Chondrocyte (in vitro differentiated cells): Measurements from ENCODE around the gene PVR. TPM values are rescaled to one million over a fixed set of nuclear protein-coding genes. Genes with fewer than 3 reads are reported as not detected.
"Not testable (repeated sequence)": the region's sequence is repeated elsewhere in the genome, so short reads cannot be mapped to it uniquely, and the experiment has no call there.

Source experiments
- DNase-seq: peaks from one replicate; pipeline ENCODE4 v3.0.0; 2021; ENCODE audit warnings: mixed read lengths, low spot score
- H3K27ac Mint-ChIP-seq: one replicate; pipeline ENCODE4 v1.8.0; 2021; ENCODE audit warnings: mild to moderate bottlenecking, moderate library complexity, mixed read lengths; ENCODE audit not compliant: unreplicated experiment
- H3K27me3 Mint-ChIP-seq: 2 replicates; pipeline ENCODE4 v1.8.0; 2021; ENCODE audit warnings: low read depth, mixed read lengths
- H3K36me3 Mint-ChIP-seq: 2 replicates; pipeline ENCODE4 v1.8.0; 2021; ENCODE audit warnings: low read depth, mixed read lengths
- H3K4me1 Mint-ChIP-seq: 2 replicates; pipeline ENCODE4 v1.8.0; 2021; ENCODE audit warnings: low read depth, mild to moderate bottlenecking, mixed read lengths
- H3K4me3 Mint-ChIP-seq: one replicate; pipeline ENCODE4 v1.8.0; 2021; ENCODE audit warnings: mild to moderate bottlenecking, moderate library complexity, mixed read lengths; ENCODE audit not compliant: unreplicated experiment
- H3K9me3 Mint-ChIP-seq: 2 replicates; pipeline ENCODE4 v1.8.0; 2021; ENCODE audit warnings: low read depth, mixed read lengths
- CTCF ChIP-seq: fragments of 200-600 bp; sonication (generic); IDR thresholded peaks from 2 replicates; pipeline ENCODE4 v1.5.0; 2021; ENCODE audit warnings: antibody characterized with exemption, mild to moderate bottlenecking, moderate library complexity
- total RNA-seq: library from RNA; stranded (reverse); gene quantifications from 3 replicates; pipeline ENCODE4 v1.2.1, GENCODE V29; 2021

Gene PVR
- total RNA-seq, 1 donor from 2014 or later, result 89.7 TPM

- DNase-seq, result no peak
- Mint-ChIP-seq H3K9me3 (no peaks in the 10 kb centered on the region), H3K27me3 (no peaks in the 10 kb centered on the region), H3K36me3 (no peaks in the 10 kb centered on the region), H3K4me3 (no peak overlapping the region), H3K4me1 (peaks cover 43% of the 10 kb centered on the region), H3K27ac (no peak overlapping the region)
- TF ChIP-seq CTCF, result no peak
Observed at GRCh38 chr19:44605547-44605946, 38.2 kb upstream of the PVR start.

- no peak for TF ChIP-seq CTCF
- H3K27ac Mint-ChIP-seq, result peak overlapping the region; percentile 34
- no peak for DNase-seq
- no peaks in the 10 kb centered on the region for H3K9me3 Mint-ChIP-seq
- H3K4me3 Mint-ChIP-seq, result no peak overlapping the region
- no peaks in the 10 kb centered on the region for H3K36me3 Mint-ChIP-seq
- no peaks in the 10 kb centered on the region for H3K27me3 Mint-ChIP-seq
- peaks cover 43% of the 10 kb centered on the region for H3K4me1 Mint-ChIP-seq
Observed at GRCh38 chr19:44607049-44607448, 36.7 kb upstream of the PVR start.

GRCh38 chr19:44607917-44608316, 35.8 kb upstream of the PVR start:
- no peak overlapping the region for H3K27ac Mint-ChIP-seq

GRCh38 chr19:44608391-44608821, 35.3 kb upstream of the PVR start:
- Mint-ChIP-seq H3K4me1 (peaks cover 32% of the 10 kb centered on the region), H3K27me3 (no peaks in the 10 kb centered on the region), H3K36me3 (no peaks in the 10 kb centered on the region), H3K4me3 (no peak overlapping the region), H3K9me3 (no peaks in the 10 kb centered on the region), H3K27ac (no peak overlapping the region)
- TF ChIP-seq CTCF, result no peak
- no peak for DNase-seq

More at GRCh38 chr19:44607917-44608316, 35.8 kb upstream of the PVR start:
- no peaks in the 10 kb centered on the region for H3K27me3 Mint-ChIP-seq
- no peaks in the 10 kb centered on the region for H3K36me3 Mint-ChIP-seq
- no peak for DNase-seq
- H3K4me3 Mint-ChIP-seq, result no peak overlapping the region
- H3K9me3 Mint-ChIP-seq, result no peaks in the 10 kb centered on the region
- peaks cover 37% of the 10 kb centered on the region for H3K4me1 Mint-ChIP-seq
- TF ChIP-seq CTCF, result no peak

GRCh38 chr19:44609219-44609618, 34.5 kb upstream of the PVR start:
- H3K36me3 Mint-ChIP-seq, result no peaks in the 10 kb centered on the region
- no peak for TF ChIP-seq CTCF
- no peak overlapping the region for H3K4me3 Mint-ChIP-seq
- no peaks in the 10 kb centered on the region for H3K27me3 Mint-ChIP-seq
- H3K9me3 Mint-ChIP-seq, result no peaks in the 10 kb centered on the region
- H3K4me1 Mint-ChIP-seq, result peaks cover 26% of the 10 kb centered on the region
- H3K27ac Mint-ChIP-seq, result no peak overlapping the region
- peak; percentile 29 for DNase-seq

GRCh38 chr19:44610497-44610896, 33.2 kb upstream of the PVR start:
- not testable (repeated sequence) for H3K9me3 Mint-ChIP-seq, H3K36me3 Mint-ChIP-seq, DNase-seq, H3K27me3 Mint-ChIP-seq, H3K4me3 Mint-ChIP-seq, H3K27ac Mint-ChIP-seq
- peaks cover 21% of the 10 kb centered on the region for H3K4me1 Mint-ChIP-seq
